Measurements from ENCODE around the gene SMAD3.
"Not testable (repeated sequence)": the region's sequence is repeated elsewhere in the genome, so short reads cannot be mapped to it uniquely, and the experiment has no call there.

Gene SMAD3

DNA sequence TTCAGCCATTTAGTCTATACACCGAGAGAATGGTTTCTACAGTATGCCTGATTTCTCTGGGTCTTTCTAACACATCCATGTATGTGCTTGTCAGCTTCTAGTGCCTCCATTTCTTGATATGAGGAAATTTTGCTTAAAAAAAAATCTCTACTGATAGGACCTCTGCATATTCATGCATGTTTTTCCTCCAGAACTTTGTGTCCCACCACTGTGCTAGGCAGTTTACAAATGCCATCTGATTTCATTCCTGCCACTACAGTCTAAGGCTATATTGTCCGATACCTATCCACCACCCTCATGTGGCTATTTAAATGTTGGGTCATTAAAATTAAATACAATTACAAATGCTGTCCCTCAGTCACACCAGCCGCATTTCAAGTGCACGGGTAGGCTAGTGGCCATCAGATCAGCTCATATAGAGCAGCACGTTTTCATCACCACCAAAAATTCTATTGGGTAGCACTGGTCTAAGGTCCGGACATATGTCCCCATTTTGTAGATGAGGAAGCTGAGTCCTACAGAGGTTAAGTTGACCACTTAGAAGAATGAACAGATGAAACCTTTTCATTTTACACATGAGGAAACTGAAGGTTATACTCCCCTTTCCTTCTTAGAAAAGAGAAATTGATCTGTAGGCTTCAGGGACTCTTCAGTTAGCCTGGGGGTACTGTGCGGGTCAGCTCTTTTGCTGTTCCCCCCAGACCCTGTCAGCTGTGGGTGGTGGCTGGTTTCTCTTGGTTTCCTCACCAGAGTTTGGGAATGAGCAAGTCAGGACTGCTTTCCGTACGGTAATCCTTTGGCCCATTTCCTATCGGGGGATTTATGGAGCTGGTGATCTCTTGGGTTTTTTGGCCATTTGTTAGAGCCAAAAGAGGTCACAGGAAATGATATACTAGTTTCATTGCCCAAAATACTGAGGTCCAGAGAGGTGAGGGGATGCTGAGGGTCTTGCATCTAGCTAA is 56.5 kb downstream of the SMAD3 start:
- Histone ChIP-seq H3K36me3 (ENCODE audit: control insufficient read depth in 2 of 2, insufficient read depth in 1 of 2, low read length in 2 of 2) (no peaks in the 10 kb centered on the region), H3K4me1 (ENCODE audit: control insufficient read depth, insufficient read depth, low read length) (peaks cover 10% of the 10 kb centered on the region), H3K4me3 (ENCODE audit: low read depth, low read length) (no peak overlapping the region), H3K9me3 (ENCODE audit: control insufficient read depth, insufficient read depth, low read depth, low read length) (no peaks in the 10 kb centered on the region), H3K27ac (ENCODE audit: extremely low read depth, low read depth, low read length) (no peak overlapping the region)
- no peak for TF ChIP-seq ZNF324 (tag by site-specific recombination; IDR thresholded peaks at IDR 0.05)
- POLR2A ChIA-PET: interaction anchor here (0.6 kb wide), 1 partner anchor 16 kb away, joined by 4 read pairs; no protein-coding TSS in a partner anchor
- CTCF ChIA-PET: no interaction called here

DNA sequence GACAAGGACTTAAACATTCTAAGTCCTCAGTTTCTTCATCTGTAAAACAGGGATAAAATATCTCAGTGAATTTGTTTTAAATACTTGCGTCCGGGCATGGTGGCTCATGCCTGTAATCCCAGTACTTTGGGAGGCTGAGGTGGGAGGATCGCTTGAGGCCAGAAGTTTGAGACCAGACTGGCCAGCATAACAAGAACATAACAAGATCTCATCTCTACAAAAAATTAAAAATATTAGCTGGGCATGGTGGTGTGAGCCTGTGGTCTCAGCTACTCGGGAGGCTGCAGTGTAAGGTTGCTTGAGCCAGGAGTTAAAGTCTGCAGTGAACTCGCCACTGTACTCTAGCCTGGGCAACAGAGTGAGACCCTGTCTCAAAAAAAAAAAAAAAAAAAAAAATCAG is 57.4 kb downstream of the SMAD3 start:
- H3K9me3 ChIP-seq (ENCODE audit: control insufficient read depth, insufficient read depth, low read depth, low read length); H3K4me1 ChIP-seq (ENCODE audit: control insufficient read depth, insufficient read depth, low read length); H3K27ac ChIP-seq (ENCODE audit: extremely low read depth, low read depth, low read length); H3K36me3 ChIP-seq (ENCODE audit: control insufficient read depth in 2 of 2, insufficient read depth in 1 of 2, low read length in 2 of 2); H3K4me3 ChIP-seq (ENCODE audit: low read depth, low read length); POLR2A ChIA-PET: not testable (repeated sequence)
- CTCF ChIA-PET: interaction anchor here (0.6 to 0.9 kb wide), 2 partner anchors 9 to 18 kb away, joined by 3 read pairs; no protein-coding TSS in a partner anchor
- peak; percentile 72; the same call in 1 of the 2 replicates for TF ChIP-seq ZNF121 (tag by site-specific recombination; IDR thresholded peaks at IDR 0.05)
- TF ChIP-seq, protein P1, sequence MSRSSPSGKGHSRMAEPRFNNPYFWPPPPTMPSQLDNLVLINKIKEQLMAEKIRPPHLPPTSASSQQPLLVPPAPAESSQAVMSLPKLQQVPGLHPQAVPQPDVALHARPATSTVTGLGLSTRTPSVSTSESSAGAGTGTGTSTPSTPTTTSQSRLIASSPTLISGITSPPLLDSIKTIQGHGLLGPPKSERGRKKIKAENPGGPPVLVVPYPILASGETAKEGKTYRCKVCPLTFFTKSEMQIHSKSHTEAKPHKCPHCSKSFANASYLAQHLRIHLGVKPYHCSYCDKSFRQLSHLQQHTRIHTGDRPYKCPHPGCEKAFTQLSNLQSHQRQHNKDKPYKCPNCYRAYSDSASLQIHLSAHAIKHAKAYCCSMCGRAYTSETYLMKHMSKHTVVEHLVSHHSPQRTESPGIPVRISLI (tag by site-specific recombination; IDR thresholded peaks at IDR 0.05): 0 out of 2 replicates have a peak, but pooled peaks have one; percentile 31

- ChIA-PET CTCF (interaction anchor here (0.6 to 2.8 kb wide), 4 partner anchors 10 to 176 kb away, joined by 3 to 7 read pairs (median 3); no protein-coding TSS in a partner anchor), POLR2A (interaction anchor here (1.4 kb wide), 1 partner anchor 11 kb away, joined by 3 read pairs; no protein-coding TSS in a partner anchor)
- not testable (repeated sequence) for H3K4me1 ChIP-seq (ENCODE audit: control insufficient read depth, insufficient read depth, low read length); H3K4me3 ChIP-seq (ENCODE audit: low read depth, low read length); H3K27ac ChIP-seq (ENCODE audit: extremely low read depth, low read depth, low read length); H3K9me3 ChIP-seq (ENCODE audit: control insufficient read depth, insufficient read depth, low read depth, low read length); H3K36me3 ChIP-seq (ENCODE audit: control insufficient read depth in 2 of 2, insufficient read depth in 1 of 2, low read length in 2 of 2)
Observed at GRCh38 chr15:67123291-67123690, 57.9 kb downstream of the SMAD3 start.

DNA sequence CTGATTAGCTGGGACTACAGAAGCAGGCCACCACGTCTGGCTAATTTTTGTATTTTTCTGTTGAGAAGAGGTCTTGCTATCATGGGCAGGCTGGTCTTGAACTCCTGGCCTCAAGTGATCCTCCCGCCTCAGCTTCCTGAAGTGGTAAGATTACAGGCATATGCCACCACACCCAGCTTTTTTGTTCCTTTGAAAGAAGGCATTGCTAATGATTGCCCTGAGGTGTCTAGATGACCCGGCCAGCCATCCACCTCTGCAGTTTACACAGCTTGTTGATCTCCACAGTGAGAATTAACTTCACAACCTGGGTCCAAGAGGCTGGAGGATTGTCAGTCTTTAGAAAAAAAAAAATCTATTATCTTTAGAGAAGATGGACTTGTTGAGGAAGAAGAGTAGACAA is 58.7 kb downstream of the SMAD3 start:
- CTCF ChIA-PET: interaction anchor here (0.5 to 2.8 kb wide), 6 partner anchors 60 to 191 kb away, joined by 3 to 7 read pairs (median 3); no protein-coding TSS in a partner anchor
- H3K4me1 ChIP-seq (ENCODE audit: control insufficient read depth, insufficient read depth, low read length): peaks cover 10% of the 10 kb centered on the region

GRCh38 chr15:67124911-67125588 is 59.6 kb downstream of the SMAD3 start:
- no peaks in the 10 kb centered on the region for H3K9me3 ChIP-seq (ENCODE audit: control insufficient read depth, insufficient read depth, low read depth, low read length)
- POLR2A ChIA-PET: interaction anchor here (1.0 to 1.5 kb wide), 3 partner anchors 9 to 59 kb away, joined by 3 to 4 read pairs (median 4); partner anchors contain the start of gene SMAD3
- H3K27ac ChIP-seq (ENCODE audit: extremely low read depth, low read depth, low read length): 0 out of 2 replicates have a peak overlapping the region, but pooled peaks have one; percentile 6
- H3K4me3 ChIP-seq (ENCODE audit: low read depth, low read length): no peak overlapping the region
- H3K36me3 ChIP-seq (ENCODE audit: control insufficient read depth in 2 of 2, insufficient read depth in 1 of 2, low read length in 2 of 2): peaks cover 0 to 5% of the 10 kb centered on the region in 2 experiments; a peak in 1 of 3 replicates
- CTCF ChIA-PET: interaction anchor here (0.5 to 2.8 kb wide), 5 partner anchors 10 to 190 kb away, joined by 3 to 10 read pairs (median 4); no protein-coding TSS in a partner anchor
- H3K4me1 ChIP-seq (ENCODE audit: control insufficient read depth, insufficient read depth, low read length): peaks cover 10% of the 10 kb centered on the region
- TF ChIP-seq ZNF704 (tag by site-specific recombination; IDR thresholded peaks at IDR 0.05) (no peak), ZNF138 (tag by site-specific recombination; IDR thresholded peaks at IDR 0.05; ENCODE audit: borderline replicate concordance) (no peak), MYNN (tag by site-specific recombination; IDR thresholded peaks at IDR 0.05; ENCODE audit: borderline replicate concordance) (no peak), IKZF3 (tag by site-specific recombination; IDR thresholded peaks at IDR 0.05) (no peak), GLIS2 (tag by site-specific recombination; IDR thresholded peaks at IDR 0.05) (no peak), ZNF391 (tag by site-specific recombination; IDR thresholded peaks at IDR 0.05; ENCODE audit: borderline replicate concordance, low read depth) (no peak), SP2 (tag by site-specific recombination; IDR thresholded peaks at IDR 0.05) (peak; percentile 47), KLF1 (tag by site-specific recombination; IDR thresholded peaks at IDR 0.05) (no peak), FEZF1 (tag by site-specific recombination; IDR thresholded peaks at IDR 0.05) (no peak), ZNF514 (tag by site-specific recombination; IDR thresholded peaks at IDR 0.05) (no peak), ZFHX2 (tag by site-specific recombination; conservative IDR thresholded peaks at IDR 0.05) (0 out of 2 replicates have a peak, but pooled peaks have one; percentile 64), ZNF214 (tag by site-specific recombination; IDR thresholded peaks at IDR 0.05; ENCODE audit: borderline replicate concordance) (no peak)

More for the DNA sequence above, 58.7 kb downstream of the SMAD3 start:
- peaks cover 0 to 5% of the 10 kb centered on the region in 2 experiments; a peak in 1 of 3 replicates for H3K36me3 ChIP-seq (ENCODE audit: control insufficient read depth in 2 of 2, insufficient read depth in 1 of 2, low read length in 2 of 2)
- TF ChIP-seq, protein P2, sequence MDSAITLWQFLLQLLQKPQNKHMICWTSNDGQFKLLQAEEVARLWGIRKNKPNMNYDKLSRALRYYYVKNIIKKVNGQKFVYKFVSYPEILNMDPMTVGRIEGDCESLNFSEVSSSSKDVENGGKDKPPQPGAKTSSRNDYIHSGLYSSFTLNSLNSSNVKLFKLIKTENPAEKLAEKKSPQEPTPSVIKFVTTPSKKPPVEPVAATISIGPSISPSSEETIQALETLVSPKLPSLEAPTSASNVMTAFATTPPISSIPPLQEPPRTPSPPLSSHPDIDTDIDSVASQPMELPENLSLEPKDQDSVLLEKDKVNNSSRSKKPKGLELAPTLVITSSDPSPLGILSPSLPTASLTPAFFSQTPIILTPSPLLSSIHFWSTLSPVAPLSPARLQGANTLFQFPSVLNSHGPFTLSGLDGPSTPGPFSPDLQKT (IDR thresholded peaks at IDR 0.05; ENCODE audit: borderline replicate concordance, low read depth, low read length): no peak
- no peak for TF ChIP-seq ZNF621 (tag by site-specific recombination; IDR thresholded peaks at IDR 0.05)
- no peak for TF ChIP-seq HOXA7 (CRISPR knock-in tag; IDR thresholded peaks at IDR 0.05; ENCODE audit: borderline replicate concordance)
- no peak overlapping the region for H3K4me3 ChIP-seq (ENCODE audit: low read depth, low read length)
- POLR2A ChIA-PET: interaction anchor here (0.7 to 1.4 kb wide), 2 partner anchors 10 to 58 kb away, joined by 3 read pairs; partner anchors contain the start of gene SMAD3
- no peak overlapping the region for H3K27ac ChIP-seq (ENCODE audit: extremely low read depth, low read depth, low read length)
- no peaks in the 10 kb centered on the region for H3K9me3 ChIP-seq (ENCODE audit: control insufficient read depth, insufficient read depth, low read depth, low read length)
